PC-3 (cell line): ENCODE measurements around the gene NDRG4.

Experiments used
- EZH2 ChIP-seq: fragments of 300-600 bp; sonication (generic); IDR thresholded peaks from one replicate; pipeline ENCODE4 v1.6.1; 2017; ENCODE audit warnings: antibody characterized with exemption, mild to moderate bottlenecking, low read length; ENCODE audit not compliant: unreplicated experiment
- TF ChIP-seq, protein P1 (sequence below): fragments of 300-600 bp; sonication (generic); conservative IDR thresholded peaks from 2 replicates; pipeline ENCODE4 v1.5.1; 2017; ENCODE audit warnings: antibody characterized with exemption, low read depth, mild to moderate bottlenecking, low read length

DNA sequence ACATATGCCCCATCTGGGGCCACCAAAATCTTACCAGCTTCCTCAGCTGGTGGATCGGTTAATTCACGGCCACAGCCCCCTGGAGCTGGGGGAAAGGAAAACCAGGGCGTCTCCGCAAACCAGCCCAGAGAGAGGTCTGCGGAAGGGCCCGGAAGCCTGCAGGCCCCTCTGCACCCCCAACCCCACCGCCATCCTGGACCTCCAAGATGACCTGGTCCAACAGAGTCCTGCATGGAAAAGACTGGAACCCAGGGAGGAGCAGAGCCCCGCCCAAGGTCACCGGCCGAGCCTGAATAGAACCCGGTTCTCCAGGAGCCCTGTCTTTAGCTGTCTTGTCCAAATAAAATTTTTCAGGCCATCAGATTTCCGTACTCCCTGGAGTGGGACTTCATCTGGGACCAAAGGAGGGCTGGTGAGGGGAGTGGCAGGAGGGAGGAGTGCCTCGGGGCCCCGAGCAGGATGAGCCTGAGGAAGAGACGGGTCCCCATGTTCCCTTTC is 37.4 kb upstream of the NDRG4 start:
- TF ChIP-seq, protein P1, sequence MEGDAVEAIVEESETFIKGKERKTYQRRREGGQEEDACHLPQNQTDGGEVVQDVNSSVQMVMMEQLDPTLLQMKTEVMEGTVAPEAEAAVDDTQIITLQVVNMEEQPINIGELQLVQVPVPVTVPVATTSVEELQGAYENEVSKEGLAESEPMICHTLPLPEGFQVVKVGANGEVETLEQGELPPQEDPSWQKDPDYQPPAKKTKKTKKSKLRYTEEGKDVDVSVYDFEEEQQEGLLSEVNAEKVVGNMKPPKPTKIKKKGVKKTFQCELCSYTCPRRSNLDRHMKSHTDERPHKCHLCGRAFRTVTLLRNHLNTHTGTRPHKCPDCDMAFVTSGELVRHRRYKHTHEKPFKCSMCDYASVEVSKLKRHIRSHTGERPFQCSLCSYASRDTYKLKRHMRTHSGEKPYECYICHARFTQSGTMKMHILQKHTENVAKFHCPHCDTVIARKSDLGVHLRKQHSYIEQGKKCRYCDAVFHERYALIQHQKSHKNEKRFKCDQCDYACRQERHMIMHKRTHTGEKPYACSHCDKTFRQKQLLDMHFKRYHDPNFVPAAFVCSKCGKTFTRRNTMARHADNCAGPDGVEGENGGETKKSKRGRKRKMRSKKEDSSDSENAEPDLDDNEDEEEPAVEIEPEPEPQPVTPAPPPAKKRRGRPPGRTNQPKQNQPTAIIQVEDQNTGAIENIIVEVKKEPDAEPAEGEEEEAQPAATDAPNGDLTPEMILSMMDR: no peak
- TF ChIP-seq EZH2: no peak
